Measurements from ENCODE around the gene IPO11. TPM values are rescaled to one million over a fixed set of nuclear protein-coding genes. Genes with fewer than 3 reads are reported as not detected.

Gene IPO11
- total and polyA plus RNA-seq, 2 of the 13 experiments (the other 11 are each of a cell fraction or from before 2014, with no cell fraction given): 13.9 to 24.4 TPM

- TF ChIP-seq, protein P1, sequence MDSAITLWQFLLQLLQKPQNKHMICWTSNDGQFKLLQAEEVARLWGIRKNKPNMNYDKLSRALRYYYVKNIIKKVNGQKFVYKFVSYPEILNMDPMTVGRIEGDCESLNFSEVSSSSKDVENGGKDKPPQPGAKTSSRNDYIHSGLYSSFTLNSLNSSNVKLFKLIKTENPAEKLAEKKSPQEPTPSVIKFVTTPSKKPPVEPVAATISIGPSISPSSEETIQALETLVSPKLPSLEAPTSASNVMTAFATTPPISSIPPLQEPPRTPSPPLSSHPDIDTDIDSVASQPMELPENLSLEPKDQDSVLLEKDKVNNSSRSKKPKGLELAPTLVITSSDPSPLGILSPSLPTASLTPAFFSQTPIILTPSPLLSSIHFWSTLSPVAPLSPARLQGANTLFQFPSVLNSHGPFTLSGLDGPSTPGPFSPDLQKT (CRISPR knock-in tag; IDR thresholded peaks at IDR 0.05; ENCODE audit: borderline replicate concordance): no peak
- no peak for TF ChIP-seq ZNF549 (CRISPR knock-in tag; IDR thresholded peaks at IDR 0.05)
- TF ChIP-seq ZNF7 (CRISPR knock-in tag; IDR thresholded peaks at IDR 0.05): no peak
- TF ChIP-seq MIER3 (CRISPR knock-in tag; IDR thresholded peaks at IDR 0.05; ENCODE audit: borderline replicate concordance): peak; percentile 53; the same call in 1 of the 2 replicates
- TF ChIP-seq ELF4 (CRISPR knock-in tag; IDR thresholded peaks at IDR 0.05; ENCODE audit: borderline replicate concordance): no peak
- TF ChIP-seq ZFAT (CRISPR knock-in tag; conservative IDR thresholded peaks at IDR 0.05): no peak
- TF ChIP-seq, protein P2, sequence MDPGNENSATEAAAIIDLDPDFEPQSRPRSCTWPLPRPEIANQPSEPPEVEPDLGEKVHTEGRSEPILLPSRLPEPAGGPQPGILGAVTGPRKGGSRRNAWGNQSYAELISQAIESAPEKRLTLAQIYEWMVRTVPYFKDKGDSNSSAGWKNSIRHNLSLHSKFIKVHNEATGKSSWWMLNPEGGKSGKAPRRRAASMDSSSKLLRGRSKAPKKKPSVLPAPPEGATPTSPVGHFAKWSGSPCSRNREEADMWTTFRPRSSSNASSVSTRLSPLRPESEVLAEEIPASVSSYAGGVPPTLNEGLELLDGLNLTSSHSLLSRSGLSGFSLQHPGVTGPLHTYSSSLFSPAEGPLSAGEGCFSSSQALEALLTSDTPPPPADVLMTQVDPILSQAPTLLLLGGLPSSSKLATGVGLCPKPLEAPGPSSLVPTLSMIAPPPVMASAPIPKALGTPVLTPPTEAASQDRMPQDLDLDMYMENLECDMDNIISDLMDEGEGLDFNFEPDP (CRISPR knock-in tag; conservative IDR thresholded peaks at IDR 0.05): 0 out of 2 replicates have a peak, but pooled peaks have one; percentile 27
- no peak for TF ChIP-seq SMC3 (IDR thresholded peaks at IDR 0.05; ENCODE audit: low read length)
- peak; percentile 81; the same call in 1 of the 2 replicates for TF ChIP-seq ZHX1 (CRISPR knock-in tag; IDR thresholded peaks at IDR 0.05; ENCODE audit: low read depth)
- 0 out of 2 replicates have a peak, but pooled peaks have one; percentile 28 for TF ChIP-seq NFRKB (IDR thresholded peaks at IDR 0.05)
- TF ChIP-seq, protein P3, sequence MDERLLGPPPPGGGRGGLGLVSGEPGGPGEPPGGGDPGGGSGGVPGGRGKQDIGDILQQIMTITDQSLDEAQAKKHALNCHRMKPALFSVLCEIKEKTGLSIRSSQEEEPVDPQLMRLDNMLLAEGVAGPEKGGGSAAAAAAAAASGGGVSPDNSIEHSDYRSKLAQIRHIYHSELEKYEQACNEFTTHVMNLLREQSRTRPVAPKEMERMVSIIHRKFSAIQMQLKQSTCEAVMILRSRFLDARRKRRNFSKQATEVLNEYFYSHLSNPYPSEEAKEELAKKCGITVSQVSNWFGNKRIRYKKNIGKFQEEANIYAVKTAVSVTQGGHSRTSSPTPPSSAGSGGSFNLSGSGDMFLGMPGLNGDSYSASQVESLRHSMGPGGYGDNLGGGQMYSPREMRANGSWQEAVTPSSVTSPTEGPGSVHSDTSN (CRISPR knock-in tag; IDR thresholded peaks at IDR 0.05): no peak
- TF ChIP-seq, protein P4, sequence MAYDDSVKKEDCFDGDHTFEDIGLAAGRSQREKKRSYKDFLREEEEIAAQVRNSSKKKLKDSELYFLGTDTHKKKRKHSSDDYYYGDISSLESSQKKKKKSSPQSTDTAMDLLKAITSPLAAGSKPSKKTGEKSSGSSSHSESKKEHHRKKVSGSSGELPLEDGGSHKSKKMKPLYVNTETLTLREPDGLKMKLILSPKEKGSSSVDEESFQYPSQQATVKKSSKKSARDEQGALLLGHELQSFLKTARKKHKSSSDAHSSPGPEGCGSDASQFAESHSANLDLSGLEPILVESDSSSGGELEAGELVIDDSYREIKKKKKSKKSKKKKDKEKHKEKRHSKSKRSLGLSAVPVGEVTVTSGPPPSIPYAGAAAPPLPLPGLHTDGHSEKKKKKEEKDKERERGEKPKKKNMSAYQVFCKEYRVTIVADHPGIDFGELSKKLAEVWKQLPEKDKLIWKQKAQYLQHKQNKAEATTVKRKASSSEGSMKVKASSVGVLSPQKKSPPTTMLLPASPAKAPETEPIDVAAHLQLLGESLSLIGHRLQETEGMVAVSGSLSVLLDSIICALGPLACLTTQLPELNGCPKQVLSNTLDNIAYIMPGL (CRISPR knock-in tag; IDR thresholded peaks at IDR 0.05; ENCODE audit: borderline replicate concordance in 1 of 2, low read depth in 1 of 2): peak; percentile 75 to 79; a peak in 3 of 4 replicates
- TF ChIP-seq SMARCE1 (IDR thresholded peaks at IDR 0.05; ENCODE audit: borderline replicate concordance): no peak
- TF ChIP-seq ATF7 (IDR thresholded peaks at IDR 0.05): no peak
- no peak for TF ChIP-seq ATF7 (CRISPR knock-in tag; IDR thresholded peaks at IDR 0.05)
- TF ChIP-seq ZNF234 (CRISPR knock-in tag; conservative IDR thresholded peaks at IDR 0.05): no peak
- no peak for TF ChIP-seq RAD51 (IDR thresholded peaks at IDR 0.05; ENCODE audit: borderline replicate concordance)
- TF ChIP-seq, protein P5, sequence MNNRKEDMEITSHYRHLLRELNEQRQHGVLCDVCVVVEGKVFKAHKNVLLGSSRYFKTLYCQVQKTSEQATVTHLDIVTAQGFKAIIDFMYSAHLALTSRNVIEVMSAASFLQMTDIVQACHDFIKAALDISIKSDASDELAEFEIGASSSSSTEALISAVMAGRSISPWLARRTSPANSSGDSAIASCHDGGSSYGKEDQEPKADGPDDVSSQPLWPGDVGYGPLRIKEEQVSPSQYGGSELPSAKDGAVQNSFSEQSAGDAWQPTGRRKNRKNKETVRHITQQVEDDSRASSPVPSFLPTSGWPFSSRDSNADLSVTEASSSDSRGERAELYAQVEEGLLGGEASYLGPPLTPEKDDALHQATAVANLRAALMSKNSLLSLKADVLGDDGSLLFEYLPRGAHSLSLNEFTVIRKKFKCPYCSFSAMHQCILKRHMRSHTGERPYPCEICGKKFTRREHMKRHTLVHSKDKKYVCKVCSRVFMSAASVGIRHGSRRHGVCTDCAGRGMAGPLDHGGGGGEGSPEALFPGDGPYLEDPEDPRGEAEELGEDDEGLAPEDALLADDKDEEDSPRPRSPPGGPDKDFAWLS (CRISPR knock-in tag; IDR thresholded peaks at IDR 0.05; ENCODE audit: borderline replicate concordance): no peak
- no peak for TF ChIP-seq ZNF20 (CRISPR knock-in tag; IDR thresholded peaks at IDR 0.05)
These were observed at the start of gene IPO11 (continued) for GRCh38 chr5:62412549-62413329.

Measured in HepG2 (cell line).